Right atrium auricular region (tissue), 2 donors: Measurements from ENCODE around the gene CA11. TPM values are rescaled to one million over a fixed set of nuclear protein-coding genes. Genes with fewer than 3 reads are reported as not detected.
"Not testable (repeated sequence)": the region's sequence is repeated elsewhere in the genome, so short reads cannot be mapped to it uniquely, and the experiment has no call there.

Experiments used
- DNase-seq: peaks from one replicate; pipeline ENCODE4 v3.0.0-alpha.2; 2019; ENCODE audit warnings: low spot score
- H3K27ac ChIP-seq, 2 donors: fragments of 200-600 bp; sonication (generic); 1 replicate in 1 of 2; 2 replicates in 1 of 2; pipeline ENCODE4 v1.5.1; 2016 to 2019
- H3K27me3 ChIP-seq, 2 donors: fragments of 200-600 bp; sonication (generic); one replicate each; pipeline versions ENCODE4 v1.5.1 to v1.6.0; 2017 to 2019
- H3K36me3 ChIP-seq: fragments of 200-600 bp; sonication (generic); one replicate; pipeline ENCODE4 v1.5.1; 2016
- H3K4me1 ChIP-seq, 2 donors: fragments of 200-600 bp; sonication (generic); one replicate each; pipeline versions ENCODE4 v1.5.1 to v1.6.0; 2017 to 2019
- H3K4me3 ChIP-seq, 2 donors: fragments of 200-600 bp; sonication (generic); 1 replicate in 1 of 2; 2 replicates in 1 of 2; pipeline ENCODE4 v1.5.1; 2017 to 2019; ENCODE audit warnings: mild to moderate bottlenecking in 1 of 2, moderate library complexity in 1 of 2
- H3K9me3 ChIP-seq, 2 donors: fragments of 200-600 bp; sonication (generic); one replicate each; pipeline ENCODE4 v1.5.1; 2019
- CTCF ChIP-seq, 2 donors: fragments of 200-600 bp; sonication (generic); IDR thresholded peaks; one replicate each; pipeline ENCODE4 v1.5.1; 2019; ENCODE audit warnings: antibody characterized with exemption in 2 of 2
- total RNA-seq, 2 donors: library from RNA; depleted of rRNA; stranded (reverse); fragments of >200 nt; gene quantifications; one replicate each; pipeline ENCODE4 v1.1.0, GENCODE V29; 2016

CA11 gene
- total RNA-seq, result 10 to 100 TPM in 1 of 2 donors, 1 to 10 TPM in 1; 3.4 to 13.3 TPM

GRCh38 chr19:48646001-48646721 lies at the start of gene CA11:
Gene CA11 (minus strand): TSS chr19:48646187. CDS start chr19:48645632, 555 bp downstream.
- H3K4me1 ChIP-seq, result peaks cover 0 to 23% of the 10 kb centered on the region in 2 donors
- no peaks in the 10 kb centered on the region for H3K36me3 ChIP-seq
- H3K27me3 ChIP-seq, result no peaks in the 10 kb centered on the region
- peak within 1 kb of the TSS; percentile 79 to 81 for H3K27ac ChIP-seq
- DNase-seq, result peak; percentile 88
- H3K4me3 ChIP-seq, result peak within 1 kb of the TSS; percentile 47 to 57
- TF ChIP-seq CTCF (IDR thresholded peaks at IDR 0.05), result peak; percentile 79 to 95
- no peaks in the 10 kb centered on the region for H3K9me3 ChIP-seq

- H3K4me3 ChIP-seq, H3K27ac ChIP-seq, H3K27me3 ChIP-seq, DNase-seq, H3K9me3 ChIP-seq, H3K36me3 ChIP-seq: not testable (repeated sequence)
- H3K4me1 ChIP-seq, result peaks cover 0 to 13% of the 10 kb centered on the region in 2 donors
Observed at GRCh38 chr19:48693629-48694028, 47.6 kb upstream of the CA11 start.

- Histone ChIP-seq H3K4me1 (no peaks in the 10 kb centered on the region), H3K4me3 (no peak overlapping the region), H3K36me3 (no peaks in the 10 kb centered on the region), H3K27ac (no peak overlapping the region), H3K9me3 (no peaks in the 10 kb centered on the region), H3K27me3 (no peaks in the 10 kb centered on the region)
- TF ChIP-seq CTCF (IDR thresholded peaks at IDR 0.05), result no peak
- no peak for DNase-seq
Observed at GRCh38 chr19:48689449-48689848, 43.5 kb upstream of the CA11 start.

- Histone ChIP-seq H3K27me3 (no peaks in the 10 kb centered on the region), H3K4me1 (no peaks in the 10 kb centered on the region), H3K4me3 (no peak overlapping the region), H3K9me3 (no peaks in the 10 kb centered on the region), H3K36me3 (no peaks in the 10 kb centered on the region), H3K27ac (no peak overlapping the region)
- DNase-seq, result no peak
- TF ChIP-seq CTCF (IDR thresholded peaks at IDR 0.05), result no peak
Observed at GRCh38 chr19:48687776-48688175, 41.8 kb upstream of the CA11 start.

- H3K4me3 ChIP-seq, H3K9me3 ChIP-seq, DNase-seq, H3K27ac ChIP-seq, H3K4me1 ChIP-seq, H3K27me3 ChIP-seq, H3K36me3 ChIP-seq: not testable (repeated sequence)
Observed at GRCh38 chr19:48686637-48687036, 40.6 kb upstream of the CA11 start.

- no peaks in the 10 kb centered on the region for H3K36me3 ChIP-seq
- H3K27ac ChIP-seq, result no peak overlapping the region
Observed at GRCh38 chr19:48686088-48686487, 40.1 kb upstream of the CA11 start.

More at GRCh38 chr19:48686088-48686487, 40.1 kb upstream of the CA11 start:
- no peak overlapping the region for H3K4me3 ChIP-seq
- no peaks in the 10 kb centered on the region for H3K27me3 ChIP-seq
- no peaks in the 10 kb centered on the region for H3K4me1 ChIP-seq
- TF ChIP-seq CTCF (IDR thresholded peaks at IDR 0.05), result no peak
- DNase-seq, result no peak
- H3K9me3 ChIP-seq, result no peaks in the 10 kb centered on the region
